Left ventricle myocardium inferior (tissue), 1 donor: ENCODE measurements around the gene EIF4A3. TPM values are rescaled to one million over a fixed set of nuclear protein-coding genes. Genes with fewer than 3 reads are reported as not detected.

Experiments used
- DNase-seq: peaks from one replicate; pipeline ENCODE4 v3.0.0-alpha.2; 2020
- H3K27ac ChIP-seq: fragments of 200-600 bp; replicated peaks from 2 replicates; pipeline ENCODE4 v1.8.0; 2021
- H3K27me3 ChIP-seq: fragments of 200-600 bp; 2 replicates; pipeline ENCODE4 v1.8.0; 2021; ENCODE audit warnings: low read depth
- H3K36me3 ChIP-seq: fragments of 200-600 bp; 2 replicates; pipeline ENCODE4 v1.8.0; 2021
- H3K4me1 ChIP-seq: fragments of 200-600 bp; 2 replicates; pipeline ENCODE4 v1.8.0; 2021
- H3K4me3 ChIP-seq: fragments of 200-600 bp; 2 replicates; pipeline ENCODE4 v1.8.0; 2021; ENCODE audit warnings: mild to moderate bottlenecking, moderate library complexity
- H3K9me3 ChIP-seq: fragments of 200-600 bp; replicated peaks from 2 replicates; pipeline ENCODE4 v1.8.0; 2021
- intact Hi-C: fragments of 100-400 bp; cut with micrococcal nuclease; formaldehyde crosslinking; loops from one replicate; pipeline ENCODE4 v1.11.0; 2022
- total RNA-seq: library from RNA; stranded (reverse); fragmentation: NEBNext Ultra II Directional; extraction: Animal tissue kit (Norgen Biotek cat#: 25700); gene quantifications from one replicate; pipeline ENCODE4 v1.2.1, GENCODE V29; 2021
- TF ChIP-seq, protein P1 (sequence below): fragments of 200-600 bp; IDR thresholded peaks from 2 replicates; pipeline ENCODE4 v1.8.0; 2021; ENCODE audit warnings: antibody characterized with exemption, mild to moderate bottlenecking, borderline replicate concordance
- donor health status: DM: no; HTN: yes; CAD: no; lungs with severe emphysema.

EIF4A3 gene
- total RNA-seq, 1 donor from 2014 or later = 30.0 TPM

DNA sequence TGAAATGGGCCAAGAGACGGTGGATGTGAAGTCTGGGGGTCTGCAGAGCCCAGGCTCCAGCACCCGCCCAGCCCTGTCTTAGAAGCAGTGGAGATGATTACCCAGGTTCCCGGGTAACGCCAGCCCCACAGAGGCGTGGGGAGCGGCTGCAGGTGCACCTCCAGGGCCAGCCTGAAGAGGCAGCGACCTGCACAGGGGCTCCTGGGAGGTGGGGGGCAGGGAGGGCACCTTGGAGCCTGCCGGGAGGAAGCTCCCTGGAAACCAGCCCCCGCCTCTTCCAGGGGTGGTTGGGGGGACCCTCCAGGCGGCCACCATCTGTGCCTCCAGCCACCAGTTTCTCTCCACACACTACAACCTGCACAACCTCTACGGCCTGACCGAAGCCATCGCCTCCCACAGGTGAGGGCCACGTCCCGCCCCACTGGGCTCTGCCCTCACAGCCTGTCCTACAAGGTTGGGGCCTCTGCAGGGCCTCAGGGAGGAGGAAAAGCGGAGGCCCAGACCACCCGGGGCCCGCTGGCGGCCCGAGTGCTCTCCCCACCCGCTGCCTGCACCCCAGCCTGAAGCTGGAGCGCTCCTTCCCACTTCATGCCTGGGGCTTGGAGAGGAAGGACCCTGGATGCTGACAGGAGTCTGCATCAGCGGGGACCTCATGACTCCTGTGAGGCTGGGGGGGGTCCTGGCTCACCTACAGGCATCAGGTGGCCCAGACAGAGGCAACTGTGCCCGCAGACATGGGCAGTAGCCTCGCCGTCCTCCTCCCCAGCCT lies 35.0 kb downstream of the EIF4A3 start:
- DNase-seq = no peak
- TF ChIP-seq, protein P1, sequence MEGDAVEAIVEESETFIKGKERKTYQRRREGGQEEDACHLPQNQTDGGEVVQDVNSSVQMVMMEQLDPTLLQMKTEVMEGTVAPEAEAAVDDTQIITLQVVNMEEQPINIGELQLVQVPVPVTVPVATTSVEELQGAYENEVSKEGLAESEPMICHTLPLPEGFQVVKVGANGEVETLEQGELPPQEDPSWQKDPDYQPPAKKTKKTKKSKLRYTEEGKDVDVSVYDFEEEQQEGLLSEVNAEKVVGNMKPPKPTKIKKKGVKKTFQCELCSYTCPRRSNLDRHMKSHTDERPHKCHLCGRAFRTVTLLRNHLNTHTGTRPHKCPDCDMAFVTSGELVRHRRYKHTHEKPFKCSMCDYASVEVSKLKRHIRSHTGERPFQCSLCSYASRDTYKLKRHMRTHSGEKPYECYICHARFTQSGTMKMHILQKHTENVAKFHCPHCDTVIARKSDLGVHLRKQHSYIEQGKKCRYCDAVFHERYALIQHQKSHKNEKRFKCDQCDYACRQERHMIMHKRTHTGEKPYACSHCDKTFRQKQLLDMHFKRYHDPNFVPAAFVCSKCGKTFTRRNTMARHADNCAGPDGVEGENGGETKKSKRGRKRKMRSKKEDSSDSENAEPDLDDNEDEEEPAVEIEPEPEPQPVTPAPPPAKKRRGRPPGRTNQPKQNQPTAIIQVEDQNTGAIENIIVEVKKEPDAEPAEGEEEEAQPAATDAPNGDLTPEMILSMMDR = no peak
- intact Hi-C loops = no loop called here
- Histone ChIP-seq H3K27ac (no peak overlapping the region), H3K4me3 (no peak overlapping the region), H3K4me1 (no peaks in the 10 kb centered on the region), H3K9me3 (peaks cover 6% of the 10 kb centered on the region), H3K36me3 (peaks cover 7% of the 10 kb centered on the region), H3K27me3 (no peaks in the 10 kb centered on the region)

DNA sequence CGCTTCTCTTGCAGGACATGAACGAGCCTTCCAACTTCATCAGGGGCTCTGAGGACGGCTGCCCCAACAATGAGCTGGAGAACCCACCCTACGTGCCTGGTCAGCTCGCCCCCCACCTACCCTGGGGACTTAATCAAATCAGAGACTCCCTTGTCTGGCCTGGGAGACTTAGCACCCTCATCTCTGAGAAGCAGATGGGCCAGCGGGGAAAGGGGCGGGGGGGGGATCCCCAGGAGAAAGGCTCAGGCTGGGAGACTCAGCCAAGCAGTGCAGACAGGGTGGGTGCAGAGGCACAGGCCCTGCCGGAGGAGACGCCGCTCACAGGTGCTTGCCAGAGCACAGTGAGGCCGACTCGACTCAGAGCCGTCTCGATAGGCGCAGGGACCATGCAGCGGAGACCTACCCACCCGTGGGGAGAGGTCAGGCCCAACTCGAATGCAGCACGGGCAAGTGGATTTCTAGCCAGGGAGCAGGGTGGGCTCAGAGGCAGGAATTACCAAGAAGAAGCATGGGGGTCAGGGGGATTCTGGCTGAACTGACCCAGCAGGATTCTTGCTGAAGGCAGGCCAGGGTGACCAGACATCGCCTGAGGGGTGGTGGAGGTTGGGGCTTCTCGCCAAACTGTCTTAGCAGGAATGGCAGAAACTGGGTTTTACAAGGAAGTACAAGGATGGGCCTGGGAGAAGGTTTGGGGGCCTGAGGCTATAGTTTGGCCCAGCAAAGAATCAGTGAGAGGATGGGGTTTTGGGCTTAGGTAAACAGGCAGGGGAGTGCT lies 35.8 kb downstream of the EIF4A3 start:
- H3K36me3 ChIP-seq = peaks cover 7% of the 10 kb centered on the region
- no peak for DNase-seq
- TF ChIP-seq, protein P1 = no peak
- no peaks in the 10 kb centered on the region for H3K4me1 ChIP-seq
- intact Hi-C loops = no loop called here
- no peak overlapping the region for H3K27ac ChIP-seq
- H3K27me3 ChIP-seq = no peaks in the 10 kb centered on the region
- H3K4me3 ChIP-seq = no peak overlapping the region
- H3K9me3 ChIP-seq = peaks cover 6% of the 10 kb centered on the region

DNA sequence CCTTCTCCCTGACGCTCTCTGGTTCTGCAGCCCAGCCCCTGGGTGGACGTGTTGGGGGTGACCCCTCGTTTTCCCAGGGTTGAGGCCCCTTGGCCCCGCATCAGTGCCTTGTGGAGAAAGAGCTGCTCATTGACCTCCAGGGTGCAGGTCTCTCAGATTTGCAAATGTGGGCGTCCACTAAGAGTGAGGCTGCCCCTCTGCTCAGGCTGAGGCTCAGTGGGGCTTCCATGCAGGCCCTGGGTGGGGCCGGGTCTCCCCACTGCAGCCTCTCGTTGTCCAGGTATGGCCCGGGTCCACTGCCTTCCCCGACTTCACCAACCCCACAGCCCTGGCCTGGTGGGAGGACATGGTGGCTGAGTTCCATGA lies 36.5 kb downstream of the EIF4A3 start:
- no peaks in the 10 kb centered on the region for H3K27me3 ChIP-seq
- DNase-seq = no peak
- peaks cover 6% of the 10 kb centered on the region for H3K9me3 ChIP-seq
- TF ChIP-seq, protein P1 = no peak
- intact Hi-C loops = no loop called here
- no peaks in the 10 kb centered on the region for H3K4me1 ChIP-seq
- H3K27ac ChIP-seq = no peak overlapping the region
- no peak overlapping the region for H3K4me3 ChIP-seq
- H3K36me3 ChIP-seq = peaks cover 7% of the 10 kb centered on the region

DNA sequence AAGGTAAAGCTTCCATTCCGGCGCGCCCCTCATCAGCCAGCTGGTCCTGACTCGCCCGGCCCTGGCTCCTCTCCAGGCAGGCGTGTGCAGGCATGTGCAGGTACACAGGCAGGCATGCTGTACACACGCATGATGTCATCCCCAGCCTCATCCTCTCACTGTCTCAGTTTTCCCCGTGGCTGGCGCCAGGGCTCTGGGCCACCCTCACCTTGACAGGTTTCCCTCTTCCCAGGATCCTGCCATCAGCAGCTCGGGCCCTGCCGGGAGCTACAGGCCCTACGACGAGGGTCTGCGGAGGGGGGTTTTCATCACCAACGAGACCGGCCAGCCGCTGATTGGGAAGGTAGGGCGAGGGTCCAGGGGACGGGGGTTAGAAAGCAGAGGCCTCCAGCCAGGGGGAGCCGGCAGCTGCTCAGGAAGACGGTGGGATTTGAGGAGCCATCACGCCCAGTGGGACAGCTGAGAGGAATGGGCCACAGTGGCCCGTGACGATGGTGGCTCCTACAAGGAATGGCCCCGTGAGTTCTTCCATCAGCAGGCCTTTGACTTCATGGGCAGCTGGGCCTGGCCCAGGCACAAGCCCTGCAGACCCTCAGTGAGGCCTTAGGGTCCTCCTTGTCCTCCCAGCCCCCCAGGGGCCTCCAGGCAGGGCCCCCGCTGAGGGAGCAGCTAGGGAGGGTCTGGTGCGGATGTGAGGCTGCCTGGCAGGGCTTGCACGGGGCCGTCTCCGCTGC lies 37.0 kb downstream of the EIF4A3 start:
- DNase-seq = no peak
- H3K27ac ChIP-seq = no peak overlapping the region
- intact Hi-C loops = no loop called here
- H3K4me1 ChIP-seq = no peaks in the 10 kb centered on the region
- peaks cover 2% of the 10 kb centered on the region for H3K9me3 ChIP-seq
- peaks cover 7% of the 10 kb centered on the region for H3K36me3 ChIP-seq
- H3K4me3 ChIP-seq = no peak overlapping the region
- H3K27me3 ChIP-seq = no peaks in the 10 kb centered on the region
- TF ChIP-seq, protein P1 = no peak

DNA sequence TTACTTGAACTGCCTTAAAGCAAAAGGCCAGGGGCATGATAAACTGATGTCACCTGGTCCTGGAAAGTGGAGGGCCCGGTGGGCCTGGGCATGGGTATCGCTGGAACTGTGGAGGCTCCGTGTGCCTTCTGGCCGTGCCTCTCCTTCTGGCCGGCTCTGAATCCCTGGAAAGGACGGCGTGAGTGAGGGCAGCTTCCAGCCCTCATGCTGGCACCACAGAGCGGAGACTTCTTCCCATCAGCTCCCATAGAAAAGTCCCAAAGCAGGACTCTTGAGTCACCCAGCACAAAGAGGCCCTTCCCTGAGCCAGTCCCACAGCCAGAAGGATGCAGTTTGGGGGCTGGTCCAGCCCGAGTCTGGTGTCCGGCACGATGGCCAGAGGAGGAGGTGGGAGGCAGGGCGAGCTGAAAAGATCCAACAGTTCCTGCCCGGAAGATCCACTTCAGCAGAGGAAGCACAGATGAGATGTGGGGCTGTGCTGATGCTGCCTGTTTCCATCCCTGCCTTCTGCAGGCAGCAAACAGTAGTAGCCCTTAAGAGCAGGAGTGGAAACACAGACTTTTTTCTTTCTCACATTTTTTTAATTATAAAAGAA lies 37.8 kb downstream of the EIF4A3 start:
- intact Hi-C loops = no loop called here
- no peaks in the 10 kb centered on the region for H3K27me3 ChIP-seq
- H3K36me3 ChIP-seq = peaks cover 7% of the 10 kb centered on the region
- TF ChIP-seq, protein P1 = no peak
- H3K4me3 ChIP-seq = no peak overlapping the region
- H3K9me3 ChIP-seq = no peaks in the 10 kb centered on the region
- no peak for DNase-seq
- H3K27ac ChIP-seq = no peak overlapping the region
- no peaks in the 10 kb centered on the region for H3K4me1 ChIP-seq
